GM18519 (cell line): ENCODE data around the gene ABHD11.
A peak's percentile ranks its signal among the peaks of the same experiment; 100 is the strongest.
"Not testable (repeated sequence)": the region's sequence is repeated elsewhere in the genome, so short reads cannot be mapped to it uniquely, and the experiment has no call there.

Experiments used
- ATAC-seq: cut with Tn5 transposase; IDR thresholded peaks from one replicate; pipeline ENCODE4 v1.9.1; 2021; ENCODE audit warnings: mild to moderate bottlenecking, moderate library complexity; ENCODE audit not compliant: unreplicated experiment, low FRiP score

Gene ABHD11

GRCh38 chr7:73738612-73739386 lies at the start of gene ABHD11:
Gene ABHD11, minus strand, starts transcription at chr7:73738802. Its CDS starts 32 bp downstream, at chr7:73738770.
- ATAC-seq = peak; percentile 75

- ATAC-seq = not testable (repeated sequence)
Measured at GRCh38 chr7:73787786-73788048, 49.1 kb upstream of the ABHD11 start.

GRCh38 chr7:73786588-73786987 lies 48.0 kb upstream of the ABHD11 start:
- no peak for ATAC-seq

GRCh38 chr7:73779517-73779916 lies 40.9 kb upstream of the ABHD11 start:
- no peak for ATAC-seq

- no peak for ATAC-seq
Measured at GRCh38 chr7:73778801-73779389, 40.3 kb upstream of the ABHD11 start.

- ATAC-seq = no peak
Measured at GRCh38 chr7:73774923-73775322, 36.3 kb upstream of the ABHD11 start.

- no peak for ATAC-seq
Measured at GRCh38 chr7:73773700-73774517, 35.3 kb upstream of the ABHD11 start.

GRCh38 chr7:73770860-73771670 lies 32.5 kb upstream of the ABHD11 start:
- ATAC-seq = no peak

- no peak for ATAC-seq
Measured at GRCh38 chr7:73770002-73770859, 31.6 kb upstream of the ABHD11 start, which contains the start of gene CLDN3. Gene CLDN3, minus strand, starts transcription at chr7:73770270. Its CDS starts 221 bp downstream, at chr7:73770049.

GRCh38 chr7:73769481-73770001 lies 30.9 kb upstream of the ABHD11 start:
- ATAC-seq = no peak

GRCh38 chr7:73768641-73769480 lies 30.3 kb upstream of the ABHD11 start:
- ATAC-seq = no peak

GRCh38 chr7:73766556-73767229 lies 28.1 kb upstream of the ABHD11 start:
- no peak for ATAC-seq

GRCh38 chr7:73762659-73762999 lies 24.0 kb upstream of the ABHD11 start:
- ATAC-seq = no peak

- ATAC-seq = no peak
Measured at GRCh38 chr7:73761854-73762658, 23.5 kb upstream of the ABHD11 start.

GRCh38 chr7:73758581-73759138 lies 20.1 kb upstream of the ABHD11 start:
- no peak for ATAC-seq

GRCh38 chr7:73749931-73750776 lies 11.6 kb upstream of the ABHD11 start:
- ATAC-seq = no peak
